ENCODE measurements around the gene RBBP5.

Gene RBBP5

GRCh38 chr1:205074513-205074912, 47.3 kb downstream of the RBBP5 start:
- no peak overlapping the region for H2AFZ ChIP-seq (ENCODE audit: low read depth)
- no peaks in the 10 kb centered on the region for H3K4me1 ChIP-seq (ENCODE audit: low read depth, poor library complexity, severe bottlenecking)
- H3K4me2 ChIP-seq, result no peak overlapping the region
- H3K27me3 ChIP-seq (ENCODE audit: insufficient read depth, low read depth), result no peaks in the 10 kb centered on the region; the same call in 1 of the 2 replicates
- no peak overlapping the region for H3K9ac ChIP-seq
- no peak for TF ChIP-seq CTCF (conservative IDR thresholded peaks at IDR 0.05; ENCODE audit: low read depth, low read length)
- H3K4me3 ChIP-seq (IDR thresholded peaks at IDR 0.05; ENCODE audit: insufficient read depth, low read depth, low read length), result no peak overlapping the region
- no peaks in the 10 kb centered on the region for H3K79me2 ChIP-seq (ENCODE audit: insufficient read depth, low read depth)
- H4K20me1 ChIP-seq (ENCODE audit: insufficient read depth), result no peaks in the 10 kb centered on the region
- H3K27ac ChIP-seq, result no peak overlapping the region
- no peaks in the 10 kb centered on the region for H3K36me3 ChIP-seq (ENCODE audit: insufficient read depth)

- Histone ChIP-seq H3K36me3 (ENCODE audit: insufficient read depth) (no peaks in the 10 kb centered on the region), H3K4me3 (IDR thresholded peaks at IDR 0.05; ENCODE audit: insufficient read depth, low read depth, low read length) (no peak overlapping the region), H3K27ac (no peak overlapping the region), H3K4me2 (no peak overlapping the region), H3K9ac (no peak overlapping the region), H3K79me2 (ENCODE audit: insufficient read depth, low read depth) (no peaks in the 10 kb centered on the region), H3K4me1 (ENCODE audit: low read depth, poor library complexity, severe bottlenecking) (no peaks in the 10 kb centered on the region), H2AFZ (ENCODE audit: low read depth) (no peak overlapping the region), H4K20me1 (ENCODE audit: insufficient read depth) (no peaks in the 10 kb centered on the region), H3K27me3 (ENCODE audit: insufficient read depth, low read depth) (no peaks in the 10 kb centered on the region; the same call in 1 of the 2 replicates)
- TF ChIP-seq CTCF (conservative IDR thresholded peaks at IDR 0.05; ENCODE audit: low read depth, low read length), result no peak
Measured at GRCh38 chr1:205074084-205074483, 47.7 kb downstream of the RBBP5 start.

GRCh38 chr1:205073511-205073910, 48.3 kb downstream of the RBBP5 start:
- H3K36me3 ChIP-seq (ENCODE audit: insufficient read depth), result no peaks in the 10 kb centered on the region
- no peak overlapping the region for H3K4me3 ChIP-seq (IDR thresholded peaks at IDR 0.05; ENCODE audit: insufficient read depth, low read depth, low read length)
- no peaks in the 10 kb centered on the region; the same call in 1 of the 2 replicates for H3K27me3 ChIP-seq (ENCODE audit: insufficient read depth, low read depth)
- no peak overlapping the region for H3K4me2 ChIP-seq
- no peak overlapping the region for H2AFZ ChIP-seq (ENCODE audit: low read depth)
- H3K79me2 ChIP-seq (ENCODE audit: insufficient read depth, low read depth), result no peaks in the 10 kb centered on the region
- no peak overlapping the region for H3K9ac ChIP-seq
- TF ChIP-seq CTCF (conservative IDR thresholded peaks at IDR 0.05; ENCODE audit: low read depth, low read length), result no peak
- no peaks in the 10 kb centered on the region for H4K20me1 ChIP-seq (ENCODE audit: insufficient read depth)
- no peak overlapping the region for H3K27ac ChIP-seq
- no peaks in the 10 kb centered on the region for H3K4me1 ChIP-seq (ENCODE audit: low read depth, poor library complexity, severe bottlenecking)

- H3K9ac ChIP-seq, result no peak overlapping the region
- no peaks in the 10 kb centered on the region for H3K36me3 ChIP-seq (ENCODE audit: insufficient read depth)
- no peak for TF ChIP-seq CTCF (conservative IDR thresholded peaks at IDR 0.05; ENCODE audit: low read depth, low read length)
- H2AFZ ChIP-seq (ENCODE audit: low read depth), result no peak overlapping the region
- H3K4me1 ChIP-seq (ENCODE audit: low read depth, poor library complexity, severe bottlenecking), result no peaks in the 10 kb centered on the region
- H3K27me3 ChIP-seq (ENCODE audit: insufficient read depth, low read depth), result no peaks in the 10 kb centered on the region; the same call in 1 of the 2 replicates
- no peak overlapping the region for H3K4me3 ChIP-seq (IDR thresholded peaks at IDR 0.05; ENCODE audit: insufficient read depth, low read depth, low read length)
- no peak overlapping the region for H3K4me2 ChIP-seq
- H4K20me1 ChIP-seq (ENCODE audit: insufficient read depth), result no peaks in the 10 kb centered on the region
- H3K27ac ChIP-seq, result no peak overlapping the region
- H3K79me2 ChIP-seq (ENCODE audit: insufficient read depth, low read depth), result no peaks in the 10 kb centered on the region
Measured at GRCh38 chr1:205072881-205073280, 48.9 kb downstream of the RBBP5 start.
